Measurements from ENCODE around the gene CIB4. TPM values are rescaled to one million over a fixed set of nuclear protein-coding genes. Genes with fewer than 3 reads are reported as not detected.

The CIB4 gene
- total RNA-seq, 1 experiment from 2014 or later = not detected

DNA sequence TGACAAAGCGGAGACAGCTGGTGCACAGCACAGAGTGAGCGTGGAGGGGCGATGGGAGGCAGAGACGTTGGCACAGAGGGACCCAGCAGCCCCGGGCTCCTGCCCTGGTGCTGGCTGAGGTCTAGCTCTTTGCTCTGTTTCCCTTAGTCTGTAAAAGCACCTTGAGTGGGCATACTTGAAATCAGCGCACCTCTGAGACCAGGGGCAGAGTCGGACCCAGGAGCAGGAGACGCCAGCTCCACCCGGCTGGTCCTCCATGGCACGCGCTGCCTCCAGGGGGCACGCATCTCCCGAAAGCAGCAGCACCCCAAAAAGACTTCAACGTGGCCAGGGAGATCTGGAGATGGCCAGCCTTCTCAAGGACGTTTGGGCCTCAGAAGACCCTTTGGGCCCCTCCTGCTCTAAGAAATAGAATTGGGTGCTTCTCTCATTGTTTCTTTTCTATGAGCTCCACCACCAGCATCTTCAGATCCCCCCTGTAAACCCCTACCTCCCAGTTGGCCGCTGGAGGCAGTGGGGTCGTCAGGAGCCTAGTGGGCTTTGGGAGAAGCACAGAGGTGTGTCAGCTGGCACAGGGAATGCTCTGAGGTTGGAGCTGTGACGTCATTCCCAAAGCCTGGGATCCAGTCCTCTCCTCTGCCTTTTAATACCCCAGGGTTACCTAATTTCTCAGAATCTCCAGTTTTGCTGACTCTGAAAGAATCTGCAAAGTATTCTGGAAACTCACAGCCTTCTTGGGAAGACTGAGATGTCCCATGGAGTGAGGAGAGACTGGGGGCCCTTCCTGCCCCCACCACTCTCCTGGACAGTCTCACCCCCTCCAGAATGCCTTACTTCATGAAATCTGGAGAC, 58.9 kb downstream of the CIB4 start:
- no peaks in the 10 kb centered on the region for H3K9me3 ChIP-seq (ENCODE audit: low read depth, low read length, poor library complexity, severe bottlenecking)
- H3K27me3 ChIP-seq (replicated peaks; ENCODE audit: insufficient read depth, low read depth, low read length, poor library complexity) = peaks cover under 1% of the 10 kb centered on the region
- no peaks in the 10 kb centered on the region for H3K4me1 ChIP-seq (ENCODE audit: insufficient read depth, low read length, poor library complexity, severe bottlenecking)
- TF ChIP-seq, protein P1, sequence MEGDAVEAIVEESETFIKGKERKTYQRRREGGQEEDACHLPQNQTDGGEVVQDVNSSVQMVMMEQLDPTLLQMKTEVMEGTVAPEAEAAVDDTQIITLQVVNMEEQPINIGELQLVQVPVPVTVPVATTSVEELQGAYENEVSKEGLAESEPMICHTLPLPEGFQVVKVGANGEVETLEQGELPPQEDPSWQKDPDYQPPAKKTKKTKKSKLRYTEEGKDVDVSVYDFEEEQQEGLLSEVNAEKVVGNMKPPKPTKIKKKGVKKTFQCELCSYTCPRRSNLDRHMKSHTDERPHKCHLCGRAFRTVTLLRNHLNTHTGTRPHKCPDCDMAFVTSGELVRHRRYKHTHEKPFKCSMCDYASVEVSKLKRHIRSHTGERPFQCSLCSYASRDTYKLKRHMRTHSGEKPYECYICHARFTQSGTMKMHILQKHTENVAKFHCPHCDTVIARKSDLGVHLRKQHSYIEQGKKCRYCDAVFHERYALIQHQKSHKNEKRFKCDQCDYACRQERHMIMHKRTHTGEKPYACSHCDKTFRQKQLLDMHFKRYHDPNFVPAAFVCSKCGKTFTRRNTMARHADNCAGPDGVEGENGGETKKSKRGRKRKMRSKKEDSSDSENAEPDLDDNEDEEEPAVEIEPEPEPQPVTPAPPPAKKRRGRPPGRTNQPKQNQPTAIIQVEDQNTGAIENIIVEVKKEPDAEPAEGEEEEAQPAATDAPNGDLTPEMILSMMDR (conservative IDR thresholded peaks at IDR 0.05; ENCODE audit: low read depth, low read length) = no peak
- TF ChIP-seq EZH2 (IDR thresholded peaks at IDR 0.05; ENCODE audit: borderline replicate concordance, low read depth, low read length, poor library complexity, severe bottlenecking) = no peak
- no peak overlapping the region for H3K27ac ChIP-seq (ENCODE audit: low read depth, low read length, poor library complexity, severe bottlenecking)
- BruUV-seq (replicated peaks) = no TSS peak
- no peak overlapping the region for H3K4me3 ChIP-seq (ENCODE audit: low read depth, low read length, poor library complexity, severe bottlenecking)
- CTCF ChIA-PET = no interaction called here
- DNase-seq (ENCODE audit: low spot score) = no peak
- intact Hi-C loops (cut with micrococcal nuclease; ENCODE audit: unreplicated experiment) = no loop called here
- H3K36me3 ChIP-seq (ENCODE audit: insufficient read depth, low read length, poor library complexity, severe bottlenecking) = no peaks in the 10 kb centered on the region
- POLR2A ChIA-PET (ENCODE audit: low non-redundant PET) = interaction anchor here (0.8 kb wide), 1 partner anchor 164 kb away, joined by 3 read pairs; no protein-coding TSS in a partner anchor

DNA sequence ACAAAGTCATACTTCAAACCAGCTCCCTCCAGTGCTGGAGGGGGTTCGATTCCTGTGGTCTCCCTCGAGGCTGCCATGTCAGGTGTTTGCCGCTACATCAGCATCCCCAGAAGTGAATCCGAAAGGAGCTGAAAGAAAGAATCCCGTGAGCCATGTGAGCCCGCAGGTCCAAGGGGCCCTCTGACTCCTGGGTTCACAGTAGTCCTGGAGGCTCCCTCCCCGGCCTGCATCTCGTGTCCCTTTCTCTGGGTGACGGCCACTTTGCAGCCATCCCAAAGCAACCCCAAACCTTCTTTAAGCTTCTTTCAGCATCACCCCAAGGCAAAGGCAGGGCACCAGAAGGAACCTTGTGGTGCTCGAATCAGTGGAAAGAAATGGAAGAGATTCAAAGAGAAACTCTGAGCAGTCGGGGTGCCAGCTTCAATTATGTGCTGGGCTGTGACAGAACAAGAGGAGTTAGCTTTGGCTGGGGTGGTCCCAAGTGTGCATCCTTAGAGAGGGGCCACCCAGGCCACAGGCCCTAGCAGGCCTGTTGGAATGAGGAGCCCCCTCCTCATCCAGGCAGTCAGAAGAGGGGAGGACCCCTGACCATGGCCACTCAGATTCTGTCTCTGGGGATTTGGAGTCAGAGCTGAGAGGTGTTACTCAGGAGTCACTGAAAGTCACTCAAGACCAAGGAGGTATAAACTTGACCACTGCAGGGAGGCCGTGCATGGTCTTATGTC, 59.7 kb downstream of the CIB4 start:
- TF ChIP-seq, protein P1 (conservative IDR thresholded peaks at IDR 0.05; ENCODE audit: low read depth, low read length) = no peak
- no peak for TF ChIP-seq EZH2 (IDR thresholded peaks at IDR 0.05; ENCODE audit: borderline replicate concordance, low read depth, low read length, poor library complexity, severe bottlenecking)
- Histone ChIP-seq H3K4me3 (ENCODE audit: low read depth, low read length, poor library complexity, severe bottlenecking) (no peak overlapping the region), H3K27ac (ENCODE audit: low read depth, low read length, poor library complexity, severe bottlenecking) (no peak overlapping the region), H3K9me3 (ENCODE audit: low read depth, low read length, poor library complexity, severe bottlenecking) (no peaks in the 10 kb centered on the region), H3K36me3 (ENCODE audit: insufficient read depth, low read length, poor library complexity, severe bottlenecking) (no peaks in the 10 kb centered on the region), H3K27me3 (replicated peaks; ENCODE audit: insufficient read depth, low read depth, low read length, poor library complexity) (no peaks in the 10 kb centered on the region), H3K4me1 (ENCODE audit: insufficient read depth, low read length, poor library complexity, severe bottlenecking) (no peaks in the 10 kb centered on the region)
- POLR2A ChIA-PET (ENCODE audit: low non-redundant PET) = interaction anchor here (0.8 kb wide), 1 partner anchor 165 kb away, joined by 3 read pairs; no protein-coding TSS in a partner anchor
- DNase-seq (ENCODE audit: low spot score) = no peak
- CTCF ChIA-PET = no interaction called here
- intact Hi-C loops (cut with micrococcal nuclease; ENCODE audit: unreplicated experiment) = no loop called here
- BruUV-seq (replicated peaks) = no TSS peak

DNA sequence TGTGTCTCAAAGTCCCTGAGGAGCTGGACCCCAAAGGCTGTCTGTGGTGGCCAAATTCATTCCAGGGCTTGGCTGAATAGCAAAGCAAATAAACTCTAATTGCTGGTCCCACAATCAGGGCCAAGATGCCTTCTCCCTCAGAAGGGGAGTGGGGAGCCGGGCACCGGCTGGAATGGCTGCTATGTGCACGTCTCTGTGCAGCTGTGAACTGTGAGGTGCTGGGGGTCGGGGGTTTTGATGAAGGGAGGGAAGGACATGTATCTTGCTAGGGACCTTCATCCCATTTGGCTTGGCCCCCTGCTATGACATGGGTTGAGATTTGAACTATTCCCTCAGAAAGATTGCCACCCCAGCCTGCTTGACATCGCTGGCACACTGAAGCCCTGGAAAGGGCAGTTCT, 60.4 kb downstream of the CIB4 start:
- no TSS peak for BruUV-seq (replicated peaks)
- H3K36me3 ChIP-seq (ENCODE audit: insufficient read depth, low read length, poor library complexity, severe bottlenecking) = no peaks in the 10 kb centered on the region
- no peaks in the 10 kb centered on the region for H3K9me3 ChIP-seq (ENCODE audit: low read depth, low read length, poor library complexity, severe bottlenecking)
- ChIA-PET CTCF (no interaction called here), POLR2A (ENCODE audit: low non-redundant PET) (no interaction called here)
- TF ChIP-seq, protein P1 (conservative IDR thresholded peaks at IDR 0.05; ENCODE audit: low read depth, low read length) = no peak
- TF ChIP-seq EZH2 (IDR thresholded peaks at IDR 0.05; ENCODE audit: borderline replicate concordance, low read depth, low read length, poor library complexity, severe bottlenecking) = no peak
- H3K27me3 ChIP-seq (replicated peaks; ENCODE audit: insufficient read depth, low read depth, low read length, poor library complexity) = no peaks in the 10 kb centered on the region
- intact Hi-C loops (cut with micrococcal nuclease; ENCODE audit: unreplicated experiment) = no loop called here
- DNase-seq (ENCODE audit: low spot score) = no peak
- H3K27ac ChIP-seq (ENCODE audit: low read depth, low read length, poor library complexity, severe bottlenecking) = no peak overlapping the region
- no peak overlapping the region for H3K4me3 ChIP-seq (ENCODE audit: low read depth, low read length, poor library complexity, severe bottlenecking)
- H3K4me1 ChIP-seq (ENCODE audit: insufficient read depth, low read length, poor library complexity, severe bottlenecking) = no peaks in the 10 kb centered on the region
